HG03520 (cell line): ENCODE measurements around the gene BRF1.

Experiments
- ATAC-seq: cut with Tn5 transposase; IDR thresholded peaks from one replicate; pipeline ENCODE4 v1.9.1; 2021; ENCODE audit warnings: mild to moderate bottlenecking, moderate library complexity; ENCODE audit not compliant: unreplicated experiment

The BRF1 gene

DNA sequence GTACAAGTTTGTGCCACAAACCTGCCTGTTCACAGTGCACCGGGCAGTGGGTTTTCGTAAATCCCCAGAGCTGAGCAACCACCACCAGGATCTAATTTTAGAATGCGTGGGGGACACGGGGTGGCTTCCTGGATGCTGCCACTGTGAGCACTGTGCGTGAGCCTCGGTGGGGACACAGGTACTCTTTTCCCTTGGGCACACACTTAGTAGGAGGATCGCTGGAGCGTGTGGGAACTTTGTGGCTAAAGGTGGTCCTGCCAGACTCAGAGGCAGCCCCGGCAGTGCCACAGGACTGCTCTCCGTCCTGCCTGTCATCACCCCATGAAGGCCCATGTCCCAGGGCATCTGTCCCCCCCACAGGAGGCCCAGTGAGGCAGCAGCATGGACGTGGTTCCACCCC, 31.4 kb downstream of the BRF1 start:
- ATAC-seq = no peak

DNA sequence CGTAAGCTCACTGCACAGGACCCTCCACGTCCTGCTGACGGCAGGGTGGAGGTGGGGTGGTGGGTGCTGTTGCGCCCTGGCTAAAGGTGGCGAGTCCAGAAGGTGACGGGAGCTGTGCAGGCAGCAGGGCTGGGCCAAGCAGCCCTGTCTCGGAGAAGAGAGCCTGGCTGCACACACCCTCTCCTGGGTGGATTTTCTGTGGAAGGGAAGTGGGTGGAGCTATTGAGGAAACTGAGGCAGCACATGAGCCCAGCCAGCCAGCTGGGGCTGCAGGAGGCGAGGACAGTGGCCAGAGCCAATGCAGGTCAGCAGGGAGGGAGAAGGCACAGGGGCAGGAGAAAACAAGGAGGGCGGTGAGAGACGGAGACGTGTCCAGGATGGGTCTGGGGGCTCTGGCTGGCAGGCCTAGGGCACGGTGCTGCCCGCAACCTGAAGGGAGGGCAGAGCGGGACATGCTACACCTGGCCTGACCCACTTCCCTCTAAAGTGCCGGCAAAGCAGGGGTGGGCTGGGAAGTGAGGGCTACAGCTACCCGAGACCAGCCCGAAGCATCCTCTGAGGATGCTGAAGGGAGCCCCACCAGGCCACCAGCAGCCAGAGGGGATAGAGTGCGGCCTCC, 32.0 kb downstream of the BRF1 start:
- no peak for ATAC-seq

DNA sequence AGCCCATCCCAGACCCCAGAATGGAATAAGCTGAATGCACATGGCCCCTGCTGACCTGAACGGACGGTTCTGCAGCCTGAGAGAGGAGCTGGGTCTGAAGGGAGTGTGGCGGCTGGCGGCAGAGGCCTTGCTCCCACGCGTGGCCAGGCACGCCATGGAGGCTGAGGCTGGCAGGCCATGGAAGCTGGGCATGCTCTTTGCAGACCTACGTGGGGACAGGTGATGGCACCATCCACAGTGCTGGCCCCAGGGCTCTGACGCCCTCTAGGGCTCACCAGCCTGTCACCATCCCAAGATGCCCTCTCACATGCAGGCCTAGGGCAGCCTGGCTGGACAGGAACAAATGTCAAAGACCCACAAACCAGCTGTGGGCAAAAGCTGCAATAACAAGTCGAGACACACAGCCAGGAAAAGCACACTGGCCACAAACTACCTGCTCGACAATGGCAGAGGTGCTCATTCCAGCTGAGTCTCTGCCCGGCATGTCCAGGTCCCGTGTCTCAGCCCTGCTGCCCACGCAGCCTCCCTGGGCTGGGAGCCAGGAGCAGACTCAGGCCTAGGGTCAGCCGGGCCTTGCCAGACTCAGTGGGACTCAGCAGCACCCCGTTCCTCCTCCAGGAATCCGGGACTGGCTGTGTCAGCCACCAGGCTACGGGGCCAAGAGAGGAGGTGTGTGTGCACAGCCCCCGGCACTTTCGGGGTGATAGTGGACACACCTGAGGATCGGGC, 32.8 kb downstream of the BRF1 start:
- ATAC-seq = no peak

DNA sequence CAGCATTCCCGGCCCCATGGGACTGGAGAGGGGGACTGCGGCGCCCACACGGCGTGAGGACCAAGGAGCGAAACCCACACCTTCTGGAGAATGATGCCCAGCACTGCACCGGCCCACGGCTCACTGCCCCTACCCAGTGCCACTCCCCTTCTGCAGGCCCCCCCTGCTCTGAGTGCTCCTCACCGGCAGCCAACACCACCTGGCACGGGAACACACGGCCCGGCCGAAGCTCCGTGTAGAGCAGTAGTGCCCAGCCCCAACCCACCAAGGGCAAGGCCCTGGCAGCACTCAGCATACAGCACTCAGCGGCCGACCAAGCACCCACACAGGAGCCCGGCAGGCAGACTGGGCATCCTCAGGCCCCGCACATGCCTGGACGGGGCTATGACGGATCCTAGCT, 39.0 kb downstream of the BRF1 start:
- ATAC-seq = no peak

DNA sequence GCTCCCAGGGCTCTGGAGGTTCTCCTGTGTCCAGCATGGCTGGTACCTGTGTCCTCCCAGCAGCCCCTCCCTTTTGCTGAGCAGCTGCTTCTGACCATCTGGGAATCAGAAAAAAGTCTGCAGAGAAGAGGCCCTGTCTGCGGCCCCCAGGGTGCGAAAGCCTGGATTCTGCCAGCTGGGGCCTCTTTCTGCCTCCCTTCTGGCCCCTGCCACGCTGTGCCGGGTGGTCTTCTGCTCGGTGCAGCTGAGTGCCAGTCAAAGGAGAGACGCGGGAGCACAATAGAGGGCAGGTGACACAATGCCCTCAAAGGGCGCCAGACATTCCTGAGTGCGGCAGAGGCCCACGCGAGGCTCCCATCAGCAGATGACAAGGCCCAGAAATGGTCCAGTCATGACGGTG, 39.8 kb downstream of the BRF1 start:
- no peak for ATAC-seq

DNA sequence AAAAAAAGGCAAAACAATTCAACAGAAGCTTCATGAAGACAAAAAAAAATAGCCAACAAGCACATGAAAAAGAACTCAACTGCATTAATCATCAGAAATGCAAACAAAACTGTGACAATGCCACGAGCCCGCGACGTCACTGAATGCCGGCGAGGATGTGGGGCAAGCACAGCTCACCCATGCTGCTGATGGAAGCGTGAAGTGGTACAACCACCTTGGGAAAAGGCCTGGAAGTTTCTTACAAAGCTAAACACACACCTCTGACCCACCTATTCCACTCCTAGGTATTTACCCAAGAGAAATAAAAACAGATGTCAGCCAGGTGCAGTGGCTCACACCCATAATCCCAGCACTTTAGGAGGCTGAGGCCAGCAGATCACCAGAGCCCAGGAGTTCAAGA, 42.0 kb downstream of the BRF1 start:
- no peak for ATAC-seq

DNA sequence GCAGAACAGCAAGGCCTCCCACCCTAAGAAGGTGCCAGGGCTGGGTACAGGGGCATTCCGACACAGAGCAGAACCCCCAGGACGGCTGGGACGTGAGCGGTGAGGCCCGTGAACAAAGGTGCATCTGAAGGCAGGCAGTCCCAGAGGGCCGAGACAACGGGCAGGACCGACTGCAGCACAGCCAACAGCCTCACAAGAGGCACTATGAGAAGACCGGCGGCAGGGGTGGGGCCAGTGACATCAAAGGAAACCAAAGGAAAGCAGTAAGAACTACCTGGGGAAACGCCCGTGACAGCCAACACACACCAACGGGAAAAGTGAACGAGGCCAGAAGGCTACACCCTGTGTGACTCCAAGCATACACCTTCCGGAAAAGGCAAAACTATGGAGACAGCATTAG, 43.3 kb downstream of the BRF1 start:
- no peak for ATAC-seq

DNA sequence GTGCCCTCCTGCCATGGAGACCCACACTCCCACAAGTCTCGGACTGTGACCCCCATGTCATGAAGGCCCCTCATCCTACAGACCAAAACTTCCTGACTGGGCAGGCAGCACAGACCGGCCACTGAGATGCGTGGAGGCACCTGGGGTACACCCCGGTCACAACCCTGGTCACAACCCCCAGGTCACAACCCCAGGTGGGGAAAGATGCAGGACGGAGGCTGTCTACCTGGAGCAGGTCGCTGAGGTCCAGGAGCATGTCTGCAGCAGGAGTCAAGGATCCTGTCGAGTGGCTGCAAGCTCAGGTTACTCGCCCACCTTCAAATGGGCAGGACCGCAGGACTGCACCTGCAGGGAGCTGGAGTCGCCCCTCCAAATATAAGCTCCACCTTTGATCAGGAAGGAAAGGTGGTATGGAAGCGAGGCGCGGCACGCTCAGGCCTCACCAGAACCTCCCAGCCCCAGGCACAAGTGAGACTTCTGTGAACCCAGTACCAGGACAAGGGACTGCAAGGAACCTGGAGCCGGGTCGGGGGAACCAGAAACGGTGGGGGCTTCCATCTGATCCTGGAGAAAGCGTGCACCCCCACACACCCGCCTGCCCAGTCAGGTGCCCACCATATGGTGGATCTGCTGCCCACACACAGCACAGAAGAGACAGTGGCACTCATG, 44.4 kb downstream of the BRF1 start:
- ATAC-seq = no peak

DNA sequence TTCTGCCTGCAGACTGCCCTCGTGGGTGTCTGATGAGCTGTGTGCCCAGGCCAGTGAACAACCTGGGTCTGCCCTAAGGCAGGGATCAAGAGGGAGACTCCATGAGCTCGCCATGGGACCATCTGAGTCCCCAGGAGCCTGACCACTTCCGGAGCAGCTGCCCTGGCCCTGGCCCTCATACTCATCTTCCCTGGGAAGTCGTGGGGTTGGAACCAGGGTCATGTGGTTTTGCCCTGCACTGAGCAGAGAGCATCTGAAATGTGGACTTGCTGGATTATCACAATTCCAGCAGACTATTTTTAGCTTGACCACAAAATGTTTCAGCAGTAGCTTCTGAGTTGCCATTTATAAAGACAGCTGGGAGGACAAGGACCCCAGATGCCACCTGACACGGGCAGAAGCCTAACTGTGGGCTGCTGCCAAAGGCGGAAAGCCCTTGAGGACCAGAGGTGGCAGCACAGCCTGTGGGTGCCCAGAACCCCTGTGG, 45.7 kb downstream of the BRF1 start:
- no peak for ATAC-seq

DNA sequence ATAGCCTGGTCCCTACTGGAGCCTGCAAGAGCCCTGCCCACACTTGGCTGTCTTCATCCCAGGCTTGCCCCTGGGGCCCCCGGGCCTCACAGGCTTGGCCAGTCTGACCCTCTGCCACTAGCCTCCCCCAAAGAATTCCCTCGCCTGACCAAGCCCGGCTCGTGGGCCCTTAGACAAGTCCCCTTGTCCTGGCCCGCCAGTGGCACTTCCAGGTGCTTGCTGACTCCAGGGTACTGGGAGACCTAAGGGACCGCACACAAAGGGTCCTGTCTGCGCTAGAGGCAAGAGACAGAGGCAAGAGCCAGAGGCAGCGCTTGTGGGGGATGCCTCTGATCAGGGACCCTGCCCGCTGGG, 47.5 kb downstream of the BRF1 start:
- ATAC-seq = no peak

DNA sequence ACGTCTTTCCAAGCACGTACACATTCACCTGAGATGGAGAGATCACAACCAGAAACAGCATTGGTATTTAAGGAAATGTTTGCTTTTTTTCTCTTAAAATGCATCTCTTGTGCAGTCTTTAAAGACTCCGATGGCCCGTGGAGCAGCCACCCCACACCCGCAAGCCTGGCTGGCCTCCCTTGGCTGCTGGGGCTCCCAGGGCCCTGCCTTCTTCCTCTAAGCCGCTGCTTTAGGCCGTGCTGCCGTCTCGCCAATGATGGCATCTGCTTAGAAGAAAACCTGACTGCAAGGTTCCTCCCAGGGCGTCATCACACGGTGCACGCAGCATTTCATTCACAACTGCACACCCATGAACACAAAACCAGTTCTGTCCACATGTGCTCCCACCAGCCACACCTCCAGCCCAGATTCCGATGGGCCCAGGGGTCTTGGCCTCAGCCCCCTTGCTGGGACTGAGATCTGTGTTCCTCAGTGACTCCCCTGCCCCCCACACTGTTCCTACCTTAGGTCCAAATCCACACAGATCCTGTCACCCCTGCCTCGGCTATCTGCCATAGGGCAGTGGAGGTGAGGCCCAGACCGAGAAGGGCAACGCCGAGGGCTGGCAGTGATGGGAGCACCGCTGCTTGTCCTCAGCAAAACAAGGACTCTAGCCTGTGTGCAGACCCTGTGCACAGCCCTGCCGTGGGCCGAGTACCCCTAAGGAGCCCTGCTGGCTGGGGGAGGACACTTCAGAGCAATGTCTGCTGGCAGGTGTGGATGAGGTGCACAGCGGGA, 48.1 kb downstream of the BRF1 start:
- ATAC-seq = no peak

DNA sequence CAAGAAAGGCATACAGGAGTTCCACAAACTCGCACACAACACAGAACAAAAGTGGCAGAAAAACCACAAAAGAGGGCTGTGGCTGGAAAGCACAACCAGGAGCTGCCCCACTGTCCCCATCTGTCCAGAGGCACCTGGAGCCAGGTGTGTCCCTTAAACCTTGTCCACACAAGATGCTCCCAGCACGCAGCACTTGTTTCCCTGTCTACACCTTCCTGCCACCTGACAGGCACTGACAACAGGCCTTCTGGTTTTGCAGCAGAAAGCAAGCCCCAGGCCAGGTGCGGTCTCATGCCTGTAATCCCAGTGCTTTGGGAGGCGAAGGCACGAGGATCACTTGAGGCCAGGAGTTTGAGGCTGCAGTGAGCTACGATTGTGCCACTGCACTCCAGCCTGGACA, 48.9 kb downstream of the BRF1 start:
- no peak for ATAC-seq

DNA sequence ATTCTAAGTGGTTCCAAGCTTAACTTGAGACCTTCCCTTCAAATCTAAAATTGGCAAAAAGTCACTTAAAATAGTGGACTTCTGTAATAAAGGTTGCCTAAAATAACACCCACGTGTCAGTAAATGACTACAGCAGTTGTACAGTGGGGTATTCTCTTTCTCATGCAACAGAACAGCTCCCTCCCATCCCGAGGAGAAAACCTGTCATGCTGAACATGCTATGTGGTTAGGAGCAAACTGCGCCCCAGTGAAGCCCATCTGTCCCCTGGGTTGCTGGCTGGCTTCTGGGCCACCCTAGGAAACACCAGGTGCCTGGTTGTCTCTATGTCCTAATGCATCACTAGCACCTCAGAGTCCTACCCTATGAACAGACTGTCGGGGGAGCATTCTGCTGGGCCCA, 49.8 kb downstream of the BRF1 start:
- no peak for ATAC-seq

DNA sequence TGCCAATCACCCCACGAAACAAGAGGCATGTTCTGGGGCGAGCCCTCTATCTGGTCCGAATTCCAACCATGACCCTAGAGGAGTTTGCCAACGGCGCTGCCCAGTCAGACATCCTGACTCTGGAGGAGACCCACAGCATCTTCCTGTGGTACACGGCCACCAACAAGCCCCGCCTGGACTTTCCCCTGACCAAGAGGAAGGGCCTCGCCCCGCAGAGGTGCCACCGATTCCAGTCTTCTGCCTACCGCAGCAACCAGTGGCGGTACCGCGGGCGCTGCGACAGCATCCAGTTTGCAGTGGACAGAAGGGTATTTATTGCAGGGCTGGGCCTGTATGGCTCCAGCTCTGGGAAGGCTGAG, 50.8 kb downstream of the BRF1 start:
- ATAC-seq = no peak

DNA sequence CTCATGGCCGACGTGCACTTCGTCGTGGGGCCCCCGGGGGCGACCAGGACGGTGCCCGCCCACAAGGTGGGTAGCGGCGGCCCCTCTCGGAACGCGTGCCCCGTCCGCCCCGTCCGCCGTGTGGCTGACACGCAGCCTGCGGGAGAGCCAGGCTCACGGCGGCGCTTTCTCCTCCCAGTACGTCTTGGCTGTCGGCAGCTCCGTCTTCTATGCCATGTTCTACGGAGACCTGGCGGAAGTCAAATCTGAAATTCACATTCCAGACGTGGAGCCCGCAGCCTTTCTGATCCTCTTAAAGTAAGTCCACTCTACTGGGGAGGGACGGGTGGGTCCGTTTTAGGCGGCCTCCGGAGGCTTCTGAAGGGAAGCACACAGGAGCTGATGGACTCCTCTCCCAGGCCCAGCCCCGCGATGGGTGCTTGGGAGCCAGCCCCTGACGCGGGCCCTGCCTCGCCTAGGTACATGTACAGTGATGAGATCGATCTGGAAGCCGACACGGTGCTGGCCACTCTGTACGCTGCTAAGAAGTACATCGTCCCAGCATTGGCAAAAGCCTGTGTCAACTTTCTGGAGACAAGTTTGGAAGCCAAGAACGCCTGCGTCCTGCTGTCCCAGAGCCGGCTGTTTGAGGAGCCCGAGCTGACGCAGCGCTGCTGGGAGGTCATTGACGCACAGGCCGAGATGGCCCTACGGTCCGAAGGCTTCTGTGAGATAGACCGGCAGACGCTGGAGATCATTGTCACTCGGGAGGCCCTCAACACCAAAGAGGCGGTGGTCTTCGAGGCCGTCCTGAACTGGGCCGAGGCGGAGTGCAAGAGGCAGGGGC, 51.4 kb downstream of the BRF1 start:
- no peak for ATAC-seq

DNA sequence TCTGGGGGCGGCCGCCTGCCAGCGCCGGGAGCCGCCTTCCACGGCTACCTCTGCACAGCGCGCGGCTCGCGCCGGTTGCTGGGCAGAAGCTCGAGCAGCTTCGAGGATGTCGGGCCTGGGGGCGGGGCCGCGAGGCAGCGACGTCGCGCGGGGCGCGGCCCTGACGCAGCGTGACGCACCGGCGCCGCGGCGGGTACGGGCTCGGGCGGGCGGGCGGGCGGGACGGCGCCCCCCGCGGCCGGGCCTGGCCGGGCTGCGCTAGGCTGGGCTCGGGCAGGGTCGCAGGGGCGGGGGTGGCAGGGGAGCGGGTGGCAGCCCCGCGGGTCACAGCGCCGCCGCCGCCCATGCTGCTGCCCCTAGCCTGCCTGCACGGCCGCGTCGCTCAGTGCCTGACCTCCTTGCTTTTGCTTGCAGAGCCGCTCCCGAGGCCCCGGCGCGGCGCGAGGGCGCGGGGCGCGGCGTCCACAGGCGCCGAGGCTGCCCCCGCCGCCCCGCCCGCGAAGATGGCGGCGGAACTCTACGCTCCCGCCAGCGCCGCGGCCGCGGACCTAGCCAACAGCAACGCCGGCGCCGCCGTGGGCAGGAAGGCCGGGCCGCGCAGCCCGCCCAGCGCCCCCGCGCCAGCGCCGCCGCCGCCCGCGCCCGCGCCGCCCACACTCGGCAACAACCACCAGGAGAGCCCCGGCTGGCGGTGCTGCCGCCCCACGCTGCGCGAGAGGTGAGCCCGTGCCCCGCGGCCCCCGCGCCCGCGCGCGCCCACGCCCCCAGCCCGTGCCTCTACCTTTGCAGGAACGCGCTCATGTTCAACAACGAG, 52.2 kb downstream of the BRF1 start, which contains the start of gene BTBD6:
Gene BTBD6, plus strand, starts transcription at position 166 of the 814 bp plus-strand sequence. Its CDS starts 179 bp downstream, at position 345.
- ATAC-seq = peak; percentile 77

DNA sequence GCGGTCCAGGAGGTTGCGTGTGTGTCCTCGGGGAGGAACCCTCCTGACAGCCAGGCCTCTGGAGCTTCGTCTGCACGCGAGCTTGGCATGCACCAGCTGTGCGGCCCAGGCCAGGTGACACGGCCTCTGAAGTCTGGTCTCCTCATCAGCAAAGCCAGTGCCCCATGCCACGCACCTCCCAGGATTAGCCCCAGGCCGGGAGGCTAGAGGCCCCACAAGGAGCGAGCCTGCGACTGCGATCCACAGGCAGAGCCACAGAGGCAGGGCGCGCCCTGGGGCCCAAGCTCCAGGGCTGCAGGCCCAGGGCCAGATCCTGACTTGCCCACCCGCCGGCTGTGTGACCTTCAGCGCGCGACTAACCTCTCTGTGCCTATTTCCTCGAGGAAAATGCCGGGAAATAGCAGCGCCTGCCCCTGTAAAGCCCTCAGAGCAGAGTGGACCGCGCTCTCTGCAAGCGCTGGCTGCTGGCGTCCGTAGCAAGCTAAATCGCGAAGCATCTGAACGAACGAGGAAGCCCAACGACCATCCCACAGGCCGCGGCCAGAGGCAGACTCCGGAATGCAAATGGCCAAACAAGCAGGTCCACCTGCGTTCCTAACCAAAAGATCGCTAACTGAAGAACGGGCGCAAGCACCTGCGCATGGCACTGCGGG, 53.0 kb downstream of the BRF1 start:
- no peak for ATAC-seq

DNA sequence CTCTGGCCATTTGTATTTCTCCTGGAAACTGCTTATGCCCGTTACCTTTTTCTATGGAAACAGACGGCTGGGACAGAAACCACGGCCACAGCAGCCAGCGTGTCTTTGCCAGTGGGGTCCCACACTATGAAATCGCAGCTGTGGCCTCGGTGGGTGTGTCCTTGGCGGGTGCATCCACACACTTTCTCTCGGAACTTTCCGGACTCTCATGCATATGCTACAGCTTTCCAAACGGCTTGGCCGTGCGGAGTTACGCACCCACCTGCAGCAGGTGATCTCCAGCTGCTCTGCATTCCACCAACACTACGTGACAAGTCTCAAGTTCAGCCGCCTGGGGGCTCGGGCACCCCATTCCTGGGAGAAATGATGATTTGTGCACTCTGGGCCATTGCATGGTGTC, 53.8 kb downstream of the BRF1 start:
- no peak for ATAC-seq

DNA sequence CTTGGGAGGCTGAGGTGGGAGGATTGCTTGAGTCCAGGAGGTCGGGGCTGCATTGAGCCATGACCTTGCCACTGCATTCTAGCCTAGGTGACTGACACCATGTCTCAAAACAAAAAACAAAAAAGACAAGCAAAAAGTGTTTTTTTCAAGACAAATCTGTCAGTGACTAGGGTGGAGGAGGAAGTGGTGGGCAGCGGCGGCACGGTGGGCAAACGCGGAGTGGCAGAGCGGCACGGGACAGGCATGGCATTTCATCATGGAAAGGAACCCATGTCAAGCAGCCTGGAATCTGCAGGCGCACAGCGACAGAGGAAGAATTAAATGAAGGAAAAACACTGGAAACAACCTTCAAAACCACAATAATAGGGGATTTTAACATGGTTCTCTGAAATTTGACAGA, 56.5 kb downstream of the BRF1 start:
- no peak for ATAC-seq
